Sciatic nerve (tissue), 2 donors: ENCODE measurements around the gene ACTRT2. TPM values are rescaled to one million over a fixed set of nuclear protein-coding genes. Genes with fewer than 3 reads are reported as not detected.
A peak's percentile ranks its signal among the peaks of the same experiment; 100 is the strongest.

Experiments used
- ATAC-seq: fragments of 200-7000 bp; cut with Tn5 transposase; one replicate; pipeline ENCODE4 v1.9.1; 2020; ENCODE audit warnings: mild to moderate bottlenecking, moderate library complexity
- DNase-seq: peaks from one replicate; pipeline ENCODE4 v3.0.0-alpha.2; 2020; ENCODE audit warnings: low spot score
- intact Hi-C: fragments of 100-400 bp; cut with DNase I; formaldehyde crosslinking; loops from one replicate; pipeline ENCODE4 v1.14.2; 2022
- total RNA-seq: library from RNA; stranded (reverse); fragmentation: NEBNext Ultra II Directional; extraction: Animal tissue kit (Norgen Biotek cat#: 25700); gene quantifications from one replicate; pipeline ENCODE4 v1.2.1, GENCODE V29; 2021
- donor health status: DM: no; HTN: no; CAD: no.
- donor health status: DM: no; HTN: no; CAD: no.

Gene ACTRT2
- total RNA-seq, 1 donor from 2014 or later: not detected

- intact Hi-C loops: loop anchor here (5.0 kb wide), 1 partner anchor 351 kb away; no protein-coding TSS in a partner anchor
- ATAC-seq: peak; percentile 6
- peak; percentile 43 for DNase-seq
These were observed 39.6 kb downstream of the ACTRT2 start for GRCh38 chr1:3060601-3061551.

DNA sequence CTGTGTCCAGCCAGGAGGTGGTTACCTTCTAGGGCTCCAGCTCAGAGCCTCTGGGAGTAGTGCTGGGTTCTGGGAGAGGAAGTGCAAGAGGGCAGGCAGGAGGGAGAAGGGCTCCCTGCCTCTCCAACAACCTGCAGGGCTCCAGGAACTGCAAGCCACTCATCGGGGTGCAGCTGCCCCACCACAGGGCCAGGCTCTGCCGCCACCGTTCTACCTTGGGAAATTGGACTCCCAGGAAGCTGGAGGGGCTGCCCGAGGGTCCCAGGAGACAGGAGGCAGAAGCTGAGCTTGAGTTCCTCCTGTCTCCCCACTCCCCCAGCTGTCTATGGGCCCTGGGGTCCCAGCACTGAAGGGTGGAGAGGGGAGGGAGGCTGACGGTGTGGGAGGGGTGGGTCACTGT lies 40.3 kb downstream of the ACTRT2 start:
- intact Hi-C loops: loop anchor here (5.0 kb wide), 1 partner anchor 351 kb away; no protein-coding TSS in a partner anchor
- DNase-seq (peak; percentile 36), ATAC-seq (no peak)

- intact Hi-C loops: loop anchor here (5.0 kb wide), 1 partner anchor 350 kb away; no protein-coding TSS in a partner anchor
- ATAC-seq (no peak), DNase-seq (peak; percentile 51)
These were observed 40.8 kb downstream of the ACTRT2 start for GRCh38 chr1:3061981-3062615.

GRCh38 chr1:3062616-3063378 lies 41.5 kb downstream of the ACTRT2 start:
- DNase-seq (peak; percentile 63), ATAC-seq (no peak)
- intact Hi-C loops: loop anchor here (5.0 kb wide), 1 partner anchor 350 kb away; no protein-coding TSS in a partner anchor

GRCh38 chr1:3063379-3064295 lies 42.4 kb downstream of the ACTRT2 start:
- DNase-seq (peak; percentile 57), ATAC-seq (no peak)
- intact Hi-C loops: loop anchor here (5.0 kb wide), 1 partner anchor 349 kb away; no protein-coding TSS in a partner anchor

DNA sequence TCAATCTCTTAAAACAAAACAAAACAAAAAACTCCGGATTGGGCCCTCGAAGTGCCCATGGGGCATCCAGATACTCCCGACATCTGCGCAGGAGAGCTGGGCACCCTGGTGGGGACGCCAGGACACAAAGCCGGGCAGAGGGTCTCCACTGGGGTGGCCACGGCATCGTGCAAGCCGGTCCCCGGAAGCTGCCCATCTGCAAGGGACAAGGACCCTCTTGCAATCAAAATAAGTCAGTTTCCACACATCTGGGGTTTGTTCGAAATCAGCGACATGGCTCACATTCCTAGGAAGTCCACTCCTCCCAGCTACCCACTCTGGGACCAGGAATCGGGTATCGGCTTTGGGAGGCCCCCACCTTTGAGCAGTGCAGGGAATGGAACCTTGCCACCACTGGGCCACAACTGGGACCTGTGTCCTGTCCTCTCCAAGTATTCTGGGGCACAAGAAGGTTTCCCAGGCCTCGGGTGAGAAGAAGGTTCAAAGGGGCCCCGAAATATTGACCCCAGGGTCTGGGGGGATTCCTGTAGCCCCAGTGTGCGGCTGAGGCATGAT lies 43.1 kb downstream of the ACTRT2 start:
- intact Hi-C loops: loop anchor here (5.0 kb wide), 1 partner anchor 348 kb away; no protein-coding TSS in a partner anchor
- ATAC-seq: no peak
- peak; percentile 37 for DNase-seq

GRCh38 chr1:3064901-3065300 lies 43.6 kb downstream of the ACTRT2 start:
- peak; percentile 44 for DNase-seq
- intact Hi-C loops: loop anchor here (5.0 kb wide), 2 partner anchors 217 to 347 kb away; no protein-coding TSS in a partner anchor
- no peak for ATAC-seq

- no peak for ATAC-seq
- DNase-seq: peak; percentile 47
- intact Hi-C loops: loop anchor here (5.0 kb wide), 1 partner anchor 217 kb away; no protein-coding TSS in a partner anchor
These were observed 44.1 kb downstream of the ACTRT2 start for GRCh38 chr1:3065396-3065795.

DNA sequence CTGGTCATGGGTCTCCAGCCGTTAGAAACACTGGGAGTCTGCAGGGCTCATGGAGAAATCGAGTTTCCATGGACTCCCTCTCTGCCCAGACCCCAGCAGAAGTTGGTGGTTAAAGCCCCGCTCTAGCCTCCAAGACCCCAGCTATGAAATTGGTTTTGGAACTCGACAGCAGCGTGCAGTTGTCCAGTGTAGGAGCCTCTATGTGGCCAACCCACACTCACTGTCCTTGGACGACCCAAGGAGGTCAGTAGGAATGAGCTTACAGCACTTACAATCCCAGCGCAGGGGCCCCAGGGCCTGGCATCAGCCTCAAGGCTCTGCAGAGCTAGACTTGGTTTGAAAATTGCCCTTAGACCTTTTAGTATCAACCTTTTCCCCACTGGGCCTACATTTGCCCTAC lies 44.5 kb downstream of the ACTRT2 start:
- ATAC-seq: no peak
- intact Hi-C loops: loop anchor here (5.0 kb wide), 1 partner anchor 217 kb away; no protein-coding TSS in a partner anchor
- DNase-seq: no peak

GRCh38 chr1:3066250-3066711 lies 45.0 kb downstream of the ACTRT2 start:
- intact Hi-C loops: loop anchor here (5.0 kb wide), 1 partner anchor 216 kb away; no protein-coding TSS in a partner anchor
- DNase-seq: peak; percentile 73
- peak; percentile 61 for ATAC-seq

DNA sequence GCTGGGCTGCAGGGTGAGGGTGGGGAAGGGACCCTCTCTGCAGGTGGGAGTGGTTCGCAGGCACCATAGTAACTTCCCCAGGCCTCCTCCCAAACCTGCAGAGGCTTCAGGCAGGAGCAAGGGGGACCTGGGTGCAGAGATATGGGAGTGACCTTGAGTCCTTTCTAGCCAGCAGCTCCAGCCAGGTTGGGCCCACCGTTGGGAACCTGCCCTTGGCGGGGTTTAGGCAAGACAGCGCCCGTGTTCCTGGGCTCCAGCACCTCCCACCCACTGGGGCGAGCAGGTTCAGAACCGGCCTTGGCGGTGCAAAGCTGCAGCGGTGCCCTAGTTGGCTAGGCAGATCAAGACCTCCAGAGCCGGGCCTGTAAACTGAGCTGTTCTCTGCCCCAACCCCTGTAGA lies 45.6 kb downstream of the ACTRT2 start:
- intact Hi-C loops: loop anchor here (5.0 kb wide), 1 partner anchor 215 kb away; no protein-coding TSS in a partner anchor
- no peak for ATAC-seq
- peak; percentile 50 for DNase-seq

GRCh38 chr1:3067301-3067670 lies 46.0 kb downstream of the ACTRT2 start:
- intact Hi-C loops: loop anchor here (5.0 kb wide), 1 partner anchor 215 kb away; no protein-coding TSS in a partner anchor
- ATAC-seq (no peak), DNase-seq (peak; percentile 56)

DNA sequence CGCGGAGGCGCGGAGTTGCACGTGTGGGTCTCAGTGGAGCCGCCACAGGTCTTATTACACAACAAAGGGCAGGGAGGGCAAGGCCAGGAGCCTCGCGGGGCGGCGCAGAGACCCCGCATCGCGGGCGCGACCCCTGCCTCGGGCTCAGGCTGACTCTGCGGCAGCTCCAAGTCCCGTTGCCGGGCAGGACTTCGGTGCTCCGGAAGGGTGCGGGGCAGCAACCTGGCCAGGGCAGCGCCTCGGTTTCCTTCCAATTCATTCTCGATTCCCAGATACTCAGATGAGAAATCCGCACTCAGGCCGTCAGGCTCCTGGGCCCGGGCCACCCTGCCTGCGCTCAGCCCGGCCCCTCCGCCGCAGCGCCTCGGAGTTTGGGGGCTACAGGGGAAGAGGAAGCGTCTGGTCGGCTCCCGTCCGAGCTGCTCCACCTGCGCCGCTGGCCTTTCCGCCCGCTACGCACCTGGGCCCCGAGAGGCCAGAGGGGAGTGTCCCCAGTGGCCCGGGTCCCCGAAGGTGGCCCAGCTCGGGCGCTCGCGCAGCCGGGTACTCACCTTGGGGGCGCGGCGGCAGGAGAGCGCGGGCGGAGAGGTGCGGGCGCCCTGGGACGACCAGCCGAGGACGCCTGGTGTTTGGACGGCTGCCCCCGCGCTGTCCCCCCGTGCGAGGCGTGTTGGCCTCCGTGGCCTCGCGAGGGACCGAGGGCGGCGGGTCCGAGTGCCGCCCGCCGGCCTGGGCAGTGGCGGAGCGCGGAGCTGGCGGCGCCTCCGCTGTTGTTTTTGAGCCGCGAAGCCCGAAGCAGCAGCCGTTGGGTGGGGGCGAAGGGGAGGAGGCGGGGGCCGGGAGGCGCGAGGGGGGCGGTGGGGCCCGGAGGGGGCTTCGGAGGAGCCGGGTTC lies 46.6 kb downstream of the ACTRT2 start:
- DNase-seq (peak; percentile 56), ATAC-seq (no peak)
- intact Hi-C loops: loop anchor here (5.0 kb wide), 1 partner anchor 214 kb away; no protein-coding TSS in a partner anchor

GRCh38 chr1:3068564-3069431 lies 47.5 kb downstream of the ACTRT2 start, which contains the start of gene PRDM16:
TSS of gene PRDM16 (plus strand) at chr1:3069203. CDS start at chr1:3069260, 57 bp downstream.
- DNase-seq (peak; percentile 68), ATAC-seq (no peak)
- intact Hi-C loops: loop anchor here (5.0 kb wide), 1 partner anchor 214 kb away; no protein-coding TSS in a partner anchor
